Lower leg skin (tissue), 4 donors: ENCODE measurements around the gene SMG6. TPM values are rescaled to one million over a fixed set of nuclear protein-coding genes. Genes with fewer than 3 reads are reported as not detected.

Source experiments
- DNase-seq, 2 donors: peaks; one replicate each; pipeline ENCODE4 v3.0.0-alpha.2; 2019; ENCODE audit warnings: low spot score in 2 of 2
- H3K4me3 ChIP-seq: fragments of 200-600 bp; sonication (generic); 2 replicates; pipeline ENCODE4 v1.5.1; 2017; ENCODE audit warnings: mild to moderate bottlenecking, low read depth; ENCODE audit not compliant: poor library complexity, severe bottlenecking
- POLR2A ChIP-seq, 2 donors: fragments of 450-650 bp; IDR thresholded peaks; one replicate each; pipeline ENCODE4 v1.6.1; 2016 to 2017; ENCODE audit warnings: antibody characterized with exemption in 2 of 2, mild to moderate bottlenecking in 1 of 2, moderate library complexity in 1 of 2
- WGBS, 2 donors: methylation state at CpG; one replicate each; pipeline ENCODE4 v1.1.5; 2018; 5-methylcytosine and 5-hydroxymethylcytosine counted together
- intact Hi-C: fragments of 100-400 bp; cut with DNase I; formaldehyde crosslinking; loops from one replicate; pipeline ENCODE4 v1.15.0; 2023; ENCODE audit warnings: low total_unique reads
- total RNA-seq, 4 donors: library from RNA; depleted of rRNA; stranded (reverse); fragments of >200 nt; gene quantifications; one replicate each; pipeline ENCODE4 v1.1.0, GENCODE V29; 2016
- TF ChIP-seq, protein P1 (sequence below), 3 donors: fragments of 450-650 bp; IDR thresholded peaks; one replicate each; pipeline ENCODE4 v1.5.1; 2016; ENCODE audit warnings: antibody characterized with exemption in 3 of 3, mild to moderate bottlenecking in 3 of 3, moderate library complexity in 2 of 3

SMG6 gene
- total RNA-seq, 4 donors from 2014 or later = 22.5 to 54.6 (median 29.5) TPM

GRCh38 chr17:2237521-2237921 is 66.1 kb downstream of the SMG6 start:
- peak in 1 of 2 donors; percentile 41 for DNase-seq
- no peak overlapping the region for H3K4me3 ChIP-seq
- TF ChIP-seq, protein P1, sequence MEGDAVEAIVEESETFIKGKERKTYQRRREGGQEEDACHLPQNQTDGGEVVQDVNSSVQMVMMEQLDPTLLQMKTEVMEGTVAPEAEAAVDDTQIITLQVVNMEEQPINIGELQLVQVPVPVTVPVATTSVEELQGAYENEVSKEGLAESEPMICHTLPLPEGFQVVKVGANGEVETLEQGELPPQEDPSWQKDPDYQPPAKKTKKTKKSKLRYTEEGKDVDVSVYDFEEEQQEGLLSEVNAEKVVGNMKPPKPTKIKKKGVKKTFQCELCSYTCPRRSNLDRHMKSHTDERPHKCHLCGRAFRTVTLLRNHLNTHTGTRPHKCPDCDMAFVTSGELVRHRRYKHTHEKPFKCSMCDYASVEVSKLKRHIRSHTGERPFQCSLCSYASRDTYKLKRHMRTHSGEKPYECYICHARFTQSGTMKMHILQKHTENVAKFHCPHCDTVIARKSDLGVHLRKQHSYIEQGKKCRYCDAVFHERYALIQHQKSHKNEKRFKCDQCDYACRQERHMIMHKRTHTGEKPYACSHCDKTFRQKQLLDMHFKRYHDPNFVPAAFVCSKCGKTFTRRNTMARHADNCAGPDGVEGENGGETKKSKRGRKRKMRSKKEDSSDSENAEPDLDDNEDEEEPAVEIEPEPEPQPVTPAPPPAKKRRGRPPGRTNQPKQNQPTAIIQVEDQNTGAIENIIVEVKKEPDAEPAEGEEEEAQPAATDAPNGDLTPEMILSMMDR (IDR thresholded peaks at IDR 0.05) = no peak
- no peak for TF ChIP-seq POLR2A (IDR thresholded peaks at IDR 0.05)
- 44 to 51% methylated on average over 5 of the region's 5 CpGs for WGBS, 2 donors
- intact Hi-C loops = loop anchor here (5.0 kb wide), 1 partner anchor 65 kb away; no protein-coding TSS in a partner anchor

DNA sequence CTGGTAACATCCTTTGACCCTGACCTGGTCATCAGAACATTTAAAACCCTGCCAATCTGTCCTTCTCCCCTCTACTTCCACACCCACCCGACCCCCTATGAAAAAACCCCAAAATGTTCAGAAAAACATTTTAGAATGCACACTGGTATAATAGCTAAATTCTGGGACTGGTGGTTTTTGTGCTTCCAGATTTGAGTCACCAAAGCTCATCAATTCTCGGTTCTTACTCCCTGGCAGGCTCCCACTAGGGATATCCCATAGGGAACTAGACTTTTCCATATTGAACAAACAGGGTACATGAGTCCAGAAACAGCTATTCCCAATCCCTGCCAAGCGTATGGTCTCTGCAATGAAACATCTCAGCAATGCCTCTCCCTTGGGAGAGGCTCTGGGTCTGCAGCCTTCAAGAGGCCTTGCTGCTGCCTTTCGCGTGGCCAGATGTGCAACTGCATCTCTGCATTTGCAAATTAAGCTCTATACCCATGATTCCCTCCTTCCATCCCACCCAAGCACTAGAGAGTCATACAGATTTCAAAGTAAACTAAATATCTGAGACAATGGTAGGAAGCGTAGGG is 67.7 kb downstream of the SMG6 start:
- H3K4me3 ChIP-seq = no peak overlapping the region
- peak in 1 of 2 donors; percentile 47 for DNase-seq
- TF ChIP-seq, protein P1 (IDR thresholded peaks at IDR 0.05) = no peak
- TF ChIP-seq POLR2A (IDR thresholded peaks at IDR 0.05) = no peak
- 71 to 72% methylated on average over 6 of the region's 6 CpGs for WGBS, 2 donors
- intact Hi-C loops = loop anchor here (5.0 kb wide), 1 partner anchor 64 kb away; no protein-coding TSS in a partner anchor

- intact Hi-C loops = loop anchor here (5.0 kb wide), 1 partner anchor 63 kb away; no protein-coding TSS in a partner anchor
- TF ChIP-seq, protein P1 (IDR thresholded peaks at IDR 0.05) = no peak
- no peak for TF ChIP-seq POLR2A (IDR thresholded peaks at IDR 0.05)
- no peak overlapping the region for H3K4me3 ChIP-seq
- no peak for DNase-seq
- 79 to 81% methylated on average over 4 of the region's 4 CpGs for WGBS, 2 donors
Observed at GRCh38 chr17:2235265-2235664, 68.3 kb downstream of the SMG6 start.

GRCh38 chr17:2233441-2233947 is 70.1 kb downstream of the SMG6 start:
- WGBS, 2 donors = 65 to 68% methylated on average over 8 of the region's 8 CpGs
- TF ChIP-seq POLR2A (IDR thresholded peaks at IDR 0.05) = no peak
- TF ChIP-seq, protein P1 (IDR thresholded peaks at IDR 0.05) = no peak
- no peak overlapping the region for H3K4me3 ChIP-seq
- no peak for DNase-seq
- intact Hi-C loops = no loop called here

- intact Hi-C loops = no loop called here
- DNase-seq = no peak
- H3K4me3 ChIP-seq = no peak overlapping the region
- 40 to 53% methylated on average over 9 of the region's 9 CpGs for WGBS, 2 donors
- TF ChIP-seq, protein P1 (IDR thresholded peaks at IDR 0.05) = no peak
- TF ChIP-seq POLR2A (IDR thresholded peaks at IDR 0.05) = no peak
Observed at GRCh38 chr17:2232244-2232638, 71.3 kb downstream of the SMG6 start.
